SU-DHL-6 (cell line): ENCODE data around the gene ZNF33B.
"Not testable (repeated sequence)": the region's sequence is repeated elsewhere in the genome, so short reads cannot be mapped to it uniquely, and the experiment has no call there.

Experiments used
- CTCF ChIP-seq: fragments of 200-600 bp; sonication (generic); IDR thresholded peaks from one replicate; pipeline ENCODE4 v1.5.1; 2017; ENCODE audit warnings: antibody characterized with exemption, mild to moderate bottlenecking, low read length, moderate library complexity; ENCODE audit not compliant: insufficient read depth, poor library complexity, severe bottlenecking
- EZH2phosphoT487 ChIP-seq: fragments of 200-600 bp; sonication (generic), shearing (Covaris generic); conservative IDR thresholded peaks from 2 replicates; pipeline ENCODE4 v1.6.1; 2018; ENCODE audit warnings: mild to moderate bottlenecking, antibody characterized with exemption, low read length, moderate library complexity, mixed read lengths

DNA sequence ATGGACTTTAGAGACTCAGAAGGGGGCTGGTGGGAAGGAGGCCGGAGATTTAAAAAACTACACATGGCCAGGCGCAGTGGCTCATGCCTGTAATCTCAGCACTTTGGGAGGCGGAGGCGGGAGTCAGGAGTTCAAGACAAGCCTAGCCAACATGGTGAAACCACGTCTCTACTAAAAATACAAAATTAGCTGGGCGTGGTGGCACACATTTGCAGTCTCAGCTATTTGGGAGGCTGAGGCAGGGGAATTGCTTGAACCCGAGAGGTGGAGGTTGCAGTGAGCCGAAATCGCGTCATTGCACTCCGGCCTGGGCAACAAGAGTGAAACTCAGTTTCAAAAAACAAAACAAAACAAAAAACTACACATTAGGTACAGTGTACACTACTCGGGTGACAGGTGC is 84.8 kb downstream of the ZNF33B start:
- not testable (repeated sequence) for TF ChIP-seq EZH2phosphoT487, CTCF
